ENCODE results near the gene TLX1. TPM values are rescaled to one million over a fixed set of nuclear protein-coding genes. Genes with fewer than 3 reads are reported as not detected.
A peak's percentile ranks its signal among the peaks of the same experiment; 100 is the strongest.

The TLX1 gene
- total RNA-seq, 1 donor from 2014 or later, result not detected

DNA sequence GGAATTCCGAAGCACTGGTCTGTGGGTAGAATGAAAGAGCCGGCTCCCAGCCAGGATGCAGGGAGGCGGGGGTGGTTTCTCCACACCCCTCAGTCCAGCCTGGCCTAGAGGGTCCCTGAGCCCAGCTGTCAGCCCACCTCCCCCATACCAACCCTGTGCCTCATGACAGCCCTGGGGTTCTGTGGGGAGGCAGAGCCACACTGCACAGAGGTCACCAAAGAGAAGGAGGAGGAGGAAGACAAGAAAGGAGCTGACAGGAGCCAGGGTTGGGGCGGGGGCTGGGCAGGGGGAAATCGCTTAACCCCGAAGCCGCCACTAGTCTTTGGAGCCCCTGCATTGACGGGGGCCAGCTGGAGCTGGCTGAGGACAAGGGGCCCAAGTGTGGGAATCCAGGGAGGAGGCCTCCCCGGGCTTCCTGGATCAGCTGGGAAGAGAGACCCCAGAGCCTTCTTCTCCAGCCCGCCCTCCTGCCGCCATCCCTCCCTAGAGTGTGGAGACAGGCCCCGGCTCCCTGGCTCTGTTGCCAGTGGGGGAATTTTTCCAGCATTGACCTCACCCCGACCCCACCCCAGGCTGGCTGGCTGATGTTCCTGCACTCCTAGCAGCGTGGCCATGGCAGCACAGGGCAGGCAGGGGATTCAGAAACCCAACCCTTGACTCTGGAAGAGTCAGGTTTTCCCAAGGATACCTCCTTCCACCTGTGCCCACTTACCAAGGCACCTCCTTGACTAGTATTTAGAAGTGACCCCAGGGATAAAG lies 36.8 kb upstream of the TLX1 start:
- Histone ChIP-seq H3K27ac (no peak overlapping the region), H3K9me3 (no peaks in the 10 kb centered on the region), H3K4me3 (no peak overlapping the region), H3K36me3 (no peaks in the 10 kb centered on the region), H3K4me1 (no peaks in the 10 kb centered on the region), H3K27me3 (no peaks in the 10 kb centered on the region)
- intact Hi-C loops (cut with DNase I), result no loop called here
- DNase-seq (ENCODE audit: extremely low spot score in 2 of 2), result no peak
- no peak for TF ChIP-seq POLR2AphosphoS5 (IDR thresholded peaks at IDR 0.05; ENCODE audit: insufficient read depth in 1 of 2, low read depth in 1 of 2)
- no peak for TF ChIP-seq POLR2A (IDR thresholded peaks at IDR 0.05)
- TF ChIP-seq, protein P1, sequence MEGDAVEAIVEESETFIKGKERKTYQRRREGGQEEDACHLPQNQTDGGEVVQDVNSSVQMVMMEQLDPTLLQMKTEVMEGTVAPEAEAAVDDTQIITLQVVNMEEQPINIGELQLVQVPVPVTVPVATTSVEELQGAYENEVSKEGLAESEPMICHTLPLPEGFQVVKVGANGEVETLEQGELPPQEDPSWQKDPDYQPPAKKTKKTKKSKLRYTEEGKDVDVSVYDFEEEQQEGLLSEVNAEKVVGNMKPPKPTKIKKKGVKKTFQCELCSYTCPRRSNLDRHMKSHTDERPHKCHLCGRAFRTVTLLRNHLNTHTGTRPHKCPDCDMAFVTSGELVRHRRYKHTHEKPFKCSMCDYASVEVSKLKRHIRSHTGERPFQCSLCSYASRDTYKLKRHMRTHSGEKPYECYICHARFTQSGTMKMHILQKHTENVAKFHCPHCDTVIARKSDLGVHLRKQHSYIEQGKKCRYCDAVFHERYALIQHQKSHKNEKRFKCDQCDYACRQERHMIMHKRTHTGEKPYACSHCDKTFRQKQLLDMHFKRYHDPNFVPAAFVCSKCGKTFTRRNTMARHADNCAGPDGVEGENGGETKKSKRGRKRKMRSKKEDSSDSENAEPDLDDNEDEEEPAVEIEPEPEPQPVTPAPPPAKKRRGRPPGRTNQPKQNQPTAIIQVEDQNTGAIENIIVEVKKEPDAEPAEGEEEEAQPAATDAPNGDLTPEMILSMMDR (IDR thresholded peaks at IDR 0.05), result no peak

DNA sequence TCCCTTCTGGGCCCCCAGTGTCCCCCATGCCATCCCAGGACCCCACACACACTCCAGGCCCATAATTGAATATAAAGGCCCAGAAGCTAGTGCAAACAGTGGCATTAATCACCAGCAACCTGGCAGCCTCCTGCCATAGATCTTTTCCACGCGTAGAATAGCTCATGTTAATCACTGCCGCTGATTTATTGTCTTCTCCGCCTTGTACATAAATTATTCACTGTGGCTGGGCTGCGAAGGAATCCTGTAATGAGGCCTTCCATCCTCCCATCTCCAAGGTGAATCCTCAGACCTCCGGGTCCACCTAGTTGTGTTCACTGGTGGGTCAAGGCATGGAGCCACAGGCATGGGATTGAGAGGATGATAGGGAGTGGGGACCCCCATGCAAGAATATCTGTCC lies 36.1 kb upstream of the TLX1 start:
- Histone ChIP-seq H3K4me1 (no peaks in the 10 kb centered on the region), H3K9me3 (no peaks in the 10 kb centered on the region), H3K36me3 (no peaks in the 10 kb centered on the region), H3K27ac (no peak overlapping the region), H3K27me3 (no peaks in the 10 kb centered on the region), H3K4me3 (no peak overlapping the region)
- intact Hi-C loops (cut with DNase I), result loop anchor here (5.0 kb wide), 1 partner anchor 47 kb away; no protein-coding TSS in a partner anchor
- DNase-seq (ENCODE audit: extremely low spot score in 2 of 2), result no peak
- TF ChIP-seq POLR2A (IDR thresholded peaks at IDR 0.05) (no peak), POLR2AphosphoS5 (IDR thresholded peaks at IDR 0.05; ENCODE audit: insufficient read depth in 1 of 2, low read depth in 1 of 2) (no peak)
- TF ChIP-seq, protein P1 (IDR thresholded peaks at IDR 0.05), result no peak

DNA sequence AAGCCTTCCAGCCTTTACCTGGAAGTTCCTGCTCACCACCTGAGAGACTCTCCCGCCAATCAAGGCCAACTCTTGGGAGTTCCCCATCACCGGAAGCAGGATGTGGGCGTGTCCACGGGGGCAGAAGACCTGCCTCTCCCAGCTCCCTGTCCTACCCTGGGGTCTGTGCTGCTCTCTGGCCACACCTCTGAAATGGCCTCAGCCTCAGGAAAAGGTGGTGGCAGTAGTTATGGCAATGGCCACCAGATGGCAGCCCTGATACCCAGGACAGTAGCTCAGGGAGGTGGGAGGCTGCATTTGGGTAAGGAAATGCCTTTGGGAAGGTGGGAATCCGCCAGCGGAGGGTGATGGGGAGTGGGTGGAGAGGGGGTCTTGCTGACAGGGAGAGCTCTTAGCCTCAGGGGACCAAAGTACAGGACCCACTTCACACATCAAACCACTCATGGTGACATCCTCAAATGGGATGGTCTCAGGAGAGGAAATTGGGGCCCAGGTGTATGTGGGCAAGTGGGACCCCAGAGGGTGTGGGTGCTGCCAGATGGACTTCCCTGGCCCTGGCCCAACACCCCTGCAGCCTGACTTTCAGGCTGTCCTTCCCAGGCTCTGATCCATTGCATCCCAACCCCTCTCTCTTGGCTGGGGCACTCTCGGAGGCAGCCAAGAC lies 35.4 kb upstream of the TLX1 start:
- Histone ChIP-seq H3K36me3 (no peaks in the 10 kb centered on the region), H3K9me3 (no peaks in the 10 kb centered on the region), H3K4me3 (no peak overlapping the region), H3K4me1 (no peaks in the 10 kb centered on the region), H3K27me3 (no peaks in the 10 kb centered on the region), H3K27ac (no peak overlapping the region)
- DNase-seq (ENCODE audit: extremely low spot score in 2 of 2), result no peak
- intact Hi-C loops (cut with DNase I), result loop anchor here (5.0 kb wide), 1 partner anchor 47 kb away; no protein-coding TSS in a partner anchor
- no peak for TF ChIP-seq POLR2A (IDR thresholded peaks at IDR 0.05)
- TF ChIP-seq POLR2AphosphoS5 (IDR thresholded peaks at IDR 0.05; ENCODE audit: insufficient read depth in 1 of 2, low read depth in 1 of 2), result no peak
- TF ChIP-seq, protein P1 (IDR thresholded peaks at IDR 0.05), result peak; percentile 36 to 52 (median 41)

DNA sequence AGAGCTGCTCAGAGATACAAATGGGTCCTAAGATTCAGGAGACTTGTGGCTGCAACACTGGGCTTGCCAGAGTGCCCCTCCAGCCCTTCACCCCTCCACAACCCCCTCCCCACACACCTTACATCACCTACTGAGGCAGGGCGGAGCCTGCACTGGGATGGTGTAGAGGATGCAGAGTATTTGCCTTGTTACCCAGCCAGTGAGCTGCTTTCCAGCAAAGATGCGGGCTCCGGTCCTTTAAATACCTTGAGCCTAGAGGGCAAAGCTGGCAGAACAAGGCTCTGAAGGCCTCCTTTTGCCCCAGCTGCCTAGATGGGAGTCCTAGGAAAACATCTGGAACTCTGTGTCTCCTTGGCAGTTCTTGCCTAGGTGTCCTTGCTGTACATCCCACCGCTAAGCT lies 34.7 kb upstream of the TLX1 start:
- no peak overlapping the region for H3K4me3 ChIP-seq
- intact Hi-C loops (cut with DNase I), result loop anchor here (5.0 kb wide), 1 partner anchor 46 kb away; no protein-coding TSS in a partner anchor
- H3K27me3 ChIP-seq, result no peaks in the 10 kb centered on the region

More for the DNA sequence above, 34.7 kb upstream of the TLX1 start:
- no peaks in the 10 kb centered on the region for H3K9me3 ChIP-seq
- no peaks in the 10 kb centered on the region for H3K4me1 ChIP-seq
- H3K36me3 ChIP-seq, result no peaks in the 10 kb centered on the region
- TF ChIP-seq POLR2A (IDR thresholded peaks at IDR 0.05), result no peak
- no peak for TF ChIP-seq POLR2AphosphoS5 (IDR thresholded peaks at IDR 0.05; ENCODE audit: insufficient read depth in 1 of 2, low read depth in 1 of 2)
- TF ChIP-seq, protein P1 (IDR thresholded peaks at IDR 0.05), result no peak
- DNase-seq (ENCODE audit: extremely low spot score in 2 of 2), result no peak
- H3K27ac ChIP-seq, result no peak overlapping the region
